ENCODE measurements around the gene SLC9B1. TPM values are rescaled to one million over a fixed set of nuclear protein-coding genes. Genes with fewer than 3 reads are reported as not detected.

Gene SLC9B1
- total RNA-seq, 4 donors from 2014 or later = 1.9 to 3.1 (median 2.5) TPM; not detected in 1

- TF ChIP-seq, protein P1, sequence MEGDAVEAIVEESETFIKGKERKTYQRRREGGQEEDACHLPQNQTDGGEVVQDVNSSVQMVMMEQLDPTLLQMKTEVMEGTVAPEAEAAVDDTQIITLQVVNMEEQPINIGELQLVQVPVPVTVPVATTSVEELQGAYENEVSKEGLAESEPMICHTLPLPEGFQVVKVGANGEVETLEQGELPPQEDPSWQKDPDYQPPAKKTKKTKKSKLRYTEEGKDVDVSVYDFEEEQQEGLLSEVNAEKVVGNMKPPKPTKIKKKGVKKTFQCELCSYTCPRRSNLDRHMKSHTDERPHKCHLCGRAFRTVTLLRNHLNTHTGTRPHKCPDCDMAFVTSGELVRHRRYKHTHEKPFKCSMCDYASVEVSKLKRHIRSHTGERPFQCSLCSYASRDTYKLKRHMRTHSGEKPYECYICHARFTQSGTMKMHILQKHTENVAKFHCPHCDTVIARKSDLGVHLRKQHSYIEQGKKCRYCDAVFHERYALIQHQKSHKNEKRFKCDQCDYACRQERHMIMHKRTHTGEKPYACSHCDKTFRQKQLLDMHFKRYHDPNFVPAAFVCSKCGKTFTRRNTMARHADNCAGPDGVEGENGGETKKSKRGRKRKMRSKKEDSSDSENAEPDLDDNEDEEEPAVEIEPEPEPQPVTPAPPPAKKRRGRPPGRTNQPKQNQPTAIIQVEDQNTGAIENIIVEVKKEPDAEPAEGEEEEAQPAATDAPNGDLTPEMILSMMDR (IDR thresholded peaks at IDR 0.05; ENCODE audit: low read depth) = no peak
Observed at GRCh38 chr4:103026868-103027267, 7.4 kb upstream of the SLC9B1 start.

DNA sequence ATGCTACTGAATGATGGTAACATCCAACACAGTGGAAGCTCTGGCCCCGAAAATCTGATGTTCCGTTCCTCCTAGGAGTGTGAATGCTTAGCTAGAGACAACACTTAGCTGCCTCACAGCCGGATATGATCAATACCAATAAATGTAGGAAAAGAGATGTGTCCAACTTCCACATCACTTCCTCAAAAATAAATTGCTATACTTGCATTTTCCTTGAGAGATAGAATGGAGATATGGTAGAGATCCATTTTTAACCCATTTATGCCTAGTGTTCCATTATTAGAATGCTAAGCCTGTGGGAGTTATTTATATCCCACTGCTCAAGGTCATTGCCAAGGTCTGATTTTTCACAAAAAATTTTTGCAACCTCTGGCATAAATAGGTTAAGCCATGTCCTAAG lies 5.5 kb upstream of the SLC9B1 start:
- TF ChIP-seq, protein P1 (IDR thresholded peaks at IDR 0.05; ENCODE audit: low read depth) = no peak

GRCh38 chr4:103021120-103021519 lies 1.6 kb upstream of the SLC9B1 start:
- TF ChIP-seq, protein P1 (IDR thresholded peaks at IDR 0.05; ENCODE audit: low read depth) = no peak

GRCh38 chr4:103018391-103019307 lies 856 bp downstream of the SLC9B1 start:
- TF ChIP-seq, protein P1 (IDR thresholded peaks at IDR 0.05; ENCODE audit: low read depth) = no peak

DNA sequence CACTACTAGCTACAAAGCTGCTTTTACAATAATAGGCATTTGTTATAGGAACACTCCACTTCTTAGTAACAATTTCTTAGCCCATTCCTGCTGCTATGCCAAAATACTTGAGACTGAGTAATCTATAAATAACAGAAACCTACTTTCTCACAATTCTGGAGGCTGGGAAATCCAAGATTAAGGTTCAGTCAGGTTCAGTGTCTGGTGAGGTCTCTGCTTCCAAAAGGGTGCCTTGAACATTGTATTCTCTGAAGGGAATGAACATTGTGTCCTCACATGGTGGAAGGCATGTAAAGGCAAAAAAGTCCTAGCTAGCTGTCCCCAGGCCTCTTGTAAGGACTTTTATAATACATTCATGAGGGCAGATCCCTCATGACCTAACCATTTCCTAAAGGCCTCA lies 7.0 kb downstream of the SLC9B1 start:
- TF ChIP-seq, protein P1 (IDR thresholded peaks at IDR 0.05; ENCODE audit: low read depth) = no peak

DNA sequence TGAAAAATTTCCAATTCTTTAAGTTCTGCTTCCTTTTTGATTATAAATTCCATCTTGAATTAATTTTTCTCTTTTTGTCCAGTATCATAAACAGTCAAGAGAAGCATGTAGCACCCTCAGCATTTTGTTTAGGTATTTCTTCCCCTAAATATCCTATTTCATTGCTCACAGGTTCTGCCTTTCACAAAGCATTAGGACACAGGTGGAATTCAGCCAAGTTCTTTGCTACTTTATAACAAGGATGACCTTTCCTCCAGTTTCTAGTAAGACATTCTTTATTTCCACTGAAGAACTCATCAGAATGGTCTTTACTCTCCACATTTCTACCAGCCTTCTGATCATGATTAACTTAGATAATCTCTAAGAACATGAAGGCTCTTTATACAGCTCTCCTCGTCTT lies 7.4 kb downstream of the SLC9B1 start:
- TF ChIP-seq, protein P1 (IDR thresholded peaks at IDR 0.05; ENCODE audit: low read depth) = no peak

DNA sequence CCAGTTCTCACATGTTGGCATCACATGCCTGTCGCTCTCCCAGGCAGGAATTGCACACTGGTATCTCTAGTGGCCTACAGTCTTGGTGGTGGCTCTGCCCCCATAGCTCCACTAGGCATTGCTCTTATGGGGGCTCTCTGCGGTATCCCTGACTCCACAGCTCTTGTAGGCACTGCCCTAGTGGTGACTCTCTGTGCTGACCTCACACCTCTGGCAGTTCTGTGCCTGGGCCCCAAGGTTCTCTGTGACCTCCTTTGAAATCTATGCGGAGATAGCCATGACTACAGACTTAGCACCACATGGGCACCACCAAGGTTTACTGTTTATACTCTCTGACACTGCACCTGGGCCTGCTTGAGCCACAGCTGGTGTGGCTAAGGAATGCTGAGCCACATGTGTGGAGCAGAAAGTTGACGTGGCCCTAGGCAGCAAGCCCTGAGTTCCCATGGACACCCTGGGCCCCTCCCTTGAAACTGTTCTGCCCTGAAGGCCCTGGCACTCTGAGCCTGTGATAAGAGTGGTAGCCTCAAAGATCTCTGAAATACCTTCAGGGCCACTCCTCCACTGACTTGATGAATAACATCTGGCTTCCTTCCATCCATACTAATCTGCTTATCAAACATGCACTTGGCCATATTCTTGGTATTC lies 8.0 kb downstream of the SLC9B1 start:
- TF ChIP-seq, protein P1 (IDR thresholded peaks at IDR 0.05; ENCODE audit: low read depth) = no peak

Measured in subcutaneous adipose tissue (tissue), 4 donors.